ENCODE results near the gene LEKR1.

The LEKR1 gene

DNA sequence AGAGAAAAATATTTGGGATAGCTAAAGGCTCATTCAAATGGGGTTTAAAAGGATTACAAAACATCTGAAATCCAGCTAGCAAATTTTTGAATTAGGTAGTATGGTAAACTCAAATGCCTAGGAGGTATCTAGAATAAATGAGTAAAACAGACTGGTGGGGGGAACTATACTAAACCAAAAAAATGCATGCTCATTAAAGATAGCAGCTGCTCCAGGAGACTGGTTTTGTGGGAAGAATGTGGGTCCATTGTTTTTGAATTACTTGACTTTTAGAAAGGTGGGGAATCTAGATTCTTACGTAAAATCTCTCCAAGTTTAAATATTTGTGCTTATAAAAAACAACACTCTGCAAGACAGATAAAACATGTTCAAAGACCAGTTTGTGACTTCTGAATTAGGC lies 73.8 kb downstream of the LEKR1 start:
- Histone ChIP-seq H3K4ac (ENCODE audit: low read depth in 1 of 2, low read length in 2 of 2) (no peak overlapping the region), H3K9ac (ENCODE audit: low read length) (no peak overlapping the region), H4K8ac (ENCODE audit: low read length) (no peak overlapping the region), H2AK5ac (ENCODE audit: low read length, severe bottlenecking) (no peak overlapping the region), H3K4me1 (ENCODE audit: control insufficient read depth, insufficient read depth, low read depth, low read length) (no peaks in the 10 kb centered on the region), H3K27ac (ENCODE audit: low read length, poor library complexity, severe bottlenecking) (no peak overlapping the region), H3K79me1 (replicated peaks; ENCODE audit: low read length, poor library complexity, severe bottlenecking) (no peaks in the 10 kb centered on the region), H2BK5ac (ENCODE audit: low read depth, low read length, poor library complexity, severe bottlenecking) (no peak overlapping the region), H2BK120ac (ENCODE audit: low read depth, low read length) (no peak overlapping the region), H3K4me2 (ENCODE audit: low read length, poor library complexity, severe bottlenecking) (no peak overlapping the region), H3K23ac (ENCODE audit: low read length in 2 of 2) (no peak overlapping the region), H3K36me3 (ENCODE audit: control insufficient read depth in 1 of 2, insufficient read depth in 2 of 2, low read depth in 1 of 2, low read length in 2 of 2) (no peaks in the 10 kb centered on the region), H3K18ac (ENCODE audit: low read depth in 1 of 2, low read length in 2 of 2) (no peak overlapping the region), H2BK12ac (ENCODE audit: low read length in 2 of 2) (no peak overlapping the region), H3K14ac (ENCODE audit: low read length in 2 of 2) (no peak overlapping the region), H2BK15ac (ENCODE audit: low read depth, poor library complexity, severe bottlenecking) (no peak overlapping the region), H2AFZ (ENCODE audit: low read depth, low read length) (no peak overlapping the region), H3K4me3 (ENCODE audit: insufficient read depth in 1 of 2, low read depth in 1 of 2, low read length in 2 of 2) (no peak overlapping the region), H3K9me3 (ENCODE audit: control insufficient read depth, low read length) (no peaks in the 10 kb centered on the region), H3K27me3 (ENCODE audit: control insufficient read depth in 1 of 2, insufficient read depth in 1 of 2, low read length in 2 of 2) (no peaks in the 10 kb centered on the region), H4K91ac (ENCODE audit: low read length) (no peak overlapping the region)
- WGBS: 100% methylated on average over 1 of the region's 1 CpG
- DNase-seq: no peak

GRCh38 chr3:156902916-156903315 lies 76.8 kb downstream of the LEKR1 start:
- no peak overlapping the region for H2AK5ac ChIP-seq (ENCODE audit: low read length, severe bottlenecking)
- H2BK120ac ChIP-seq (ENCODE audit: low read depth, low read length): no peak overlapping the region
- no peak overlapping the region for H3K23ac ChIP-seq (ENCODE audit: low read length in 2 of 2)
- H2BK15ac ChIP-seq (ENCODE audit: low read depth, poor library complexity, severe bottlenecking): no peak overlapping the region
- H2AFZ ChIP-seq (ENCODE audit: low read depth, low read length): no peak overlapping the region
- H3K36me3 ChIP-seq (ENCODE audit: control insufficient read depth in 1 of 2, insufficient read depth in 2 of 2, low read depth in 1 of 2, low read length in 2 of 2): no peaks in the 10 kb centered on the region
- H3K4me2 ChIP-seq (ENCODE audit: low read length, poor library complexity, severe bottlenecking): no peak overlapping the region
- H3K9ac ChIP-seq (ENCODE audit: low read length): no peak overlapping the region
- H3K27me3 ChIP-seq (ENCODE audit: control insufficient read depth in 1 of 2, insufficient read depth in 1 of 2, low read length in 2 of 2): no peaks in the 10 kb centered on the region
- H3K27ac ChIP-seq (ENCODE audit: low read length, poor library complexity, severe bottlenecking): no peak overlapping the region
- H3K4me3 ChIP-seq (ENCODE audit: insufficient read depth in 1 of 2, low read depth in 1 of 2, low read length in 2 of 2): no peak overlapping the region
- H3K4ac ChIP-seq (ENCODE audit: low read depth in 1 of 2, low read length in 2 of 2): no peak overlapping the region
- H3K18ac ChIP-seq (ENCODE audit: low read depth in 1 of 2, low read length in 2 of 2): no peak overlapping the region
- H2BK12ac ChIP-seq (ENCODE audit: low read length in 2 of 2): no peak overlapping the region
- no peak overlapping the region for H4K8ac ChIP-seq (ENCODE audit: low read length)
- no peaks in the 10 kb centered on the region for H3K79me1 ChIP-seq (replicated peaks; ENCODE audit: low read length, poor library complexity, severe bottlenecking)
- no peaks in the 10 kb centered on the region for H3K4me1 ChIP-seq (ENCODE audit: control insufficient read depth, insufficient read depth, low read depth, low read length)
- no peak for DNase-seq
- no peak overlapping the region for H2BK5ac ChIP-seq (ENCODE audit: low read depth, low read length, poor library complexity, severe bottlenecking)
- H3K9me3 ChIP-seq (ENCODE audit: control insufficient read depth, low read length): no peaks in the 10 kb centered on the region
- no peak overlapping the region for H3K14ac ChIP-seq (ENCODE audit: low read length in 2 of 2)
- no peak overlapping the region for H4K91ac ChIP-seq (ENCODE audit: low read length)

DNA sequence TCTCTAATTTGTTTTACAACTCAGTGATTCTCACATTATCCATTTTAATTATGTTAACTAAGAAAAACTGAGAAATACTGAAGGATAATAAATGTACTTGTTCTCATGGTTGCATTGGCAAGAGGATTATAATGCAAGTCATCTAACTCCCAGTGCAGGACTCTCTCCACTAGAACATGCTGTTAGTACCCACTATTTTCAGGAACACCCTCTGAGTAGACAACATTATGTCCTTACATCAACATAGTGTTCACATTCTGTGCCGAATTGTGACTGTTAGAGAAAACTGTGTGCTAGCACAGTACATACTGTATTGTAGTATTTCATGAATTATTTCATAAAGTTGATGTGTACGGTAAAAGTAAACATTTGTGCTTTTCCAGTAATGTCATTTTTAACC lies 80.1 kb downstream of the LEKR1 start:
- WGBS: no CpG with 5 or more reads among the region's 2 CpGs
- no peak overlapping the region for H3K18ac ChIP-seq (ENCODE audit: low read depth in 1 of 2, low read length in 2 of 2)
- no peak overlapping the region for H3K4me2 ChIP-seq (ENCODE audit: low read length, poor library complexity, severe bottlenecking)
- no peaks in the 10 kb centered on the region for H3K36me3 ChIP-seq (ENCODE audit: control insufficient read depth in 1 of 2, insufficient read depth in 2 of 2, low read depth in 1 of 2, low read length in 2 of 2)
- no peak overlapping the region for H2BK12ac ChIP-seq (ENCODE audit: low read length in 2 of 2)
- no peak overlapping the region for H3K14ac ChIP-seq (ENCODE audit: low read length in 2 of 2)
- H2BK120ac ChIP-seq (ENCODE audit: low read depth, low read length): no peak overlapping the region
- H3K23ac ChIP-seq (ENCODE audit: low read length in 2 of 2): no peak overlapping the region
- no peaks in the 10 kb centered on the region for H3K27me3 ChIP-seq (ENCODE audit: control insufficient read depth in 1 of 2, insufficient read depth in 1 of 2, low read length in 2 of 2)
- H4K8ac ChIP-seq (ENCODE audit: low read length): no peak overlapping the region
- H3K4ac ChIP-seq (ENCODE audit: low read depth in 1 of 2, low read length in 2 of 2): no peak overlapping the region
- H3K9me3 ChIP-seq (ENCODE audit: control insufficient read depth, low read length): no peaks in the 10 kb centered on the region
- no peak overlapping the region for H3K9ac ChIP-seq (ENCODE audit: low read length)
- H3K79me1 ChIP-seq (replicated peaks; ENCODE audit: low read length, poor library complexity, severe bottlenecking): no peaks in the 10 kb centered on the region
- no peak overlapping the region for H2BK5ac ChIP-seq (ENCODE audit: low read depth, low read length, poor library complexity, severe bottlenecking)
- H3K4me1 ChIP-seq (ENCODE audit: control insufficient read depth, insufficient read depth, low read depth, low read length): no peaks in the 10 kb centered on the region
- no peak overlapping the region for H2BK15ac ChIP-seq (ENCODE audit: low read depth, poor library complexity, severe bottlenecking)
- H2AK5ac ChIP-seq (ENCODE audit: low read length, severe bottlenecking): no peak overlapping the region
- no peak for DNase-seq
- H2AFZ ChIP-seq (ENCODE audit: low read depth, low read length): no peak overlapping the region
- H3K27ac ChIP-seq (ENCODE audit: low read length, poor library complexity, severe bottlenecking): no peak overlapping the region
- H4K91ac ChIP-seq (ENCODE audit: low read length): no peak overlapping the region
- H3K4me3 ChIP-seq (ENCODE audit: insufficient read depth in 1 of 2, low read depth in 1 of 2, low read length in 2 of 2): no peak overlapping the region

DNA sequence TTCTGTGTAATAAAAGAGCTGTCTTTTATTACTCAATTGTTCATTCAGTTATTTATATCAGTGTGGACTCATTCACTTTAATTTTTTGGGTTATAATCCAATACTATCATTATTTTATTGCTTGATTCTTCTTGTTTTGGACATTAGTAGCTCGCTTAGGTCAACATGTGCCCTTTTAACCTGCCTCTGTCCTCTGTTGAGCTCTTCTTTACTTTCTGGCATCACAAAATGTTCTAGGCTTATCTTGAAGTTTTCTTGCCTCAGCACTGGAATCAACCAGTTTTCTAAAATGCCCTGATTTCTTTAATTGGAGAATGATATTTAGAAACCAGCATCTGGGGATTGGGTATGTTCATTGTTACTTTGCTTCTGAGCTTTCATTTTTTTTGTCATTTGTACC lies 82.2 kb downstream of the LEKR1 start:
- Histone ChIP-seq H3K9ac (ENCODE audit: low read length) (no peak overlapping the region), H2AFZ (ENCODE audit: low read depth, low read length) (no peak overlapping the region), H2AK5ac (ENCODE audit: low read length, severe bottlenecking) (no peak overlapping the region), H3K14ac (ENCODE audit: low read length in 2 of 2) (no peak overlapping the region), H3K4ac (ENCODE audit: low read depth in 1 of 2, low read length in 2 of 2) (no peak overlapping the region), H3K9me3 (ENCODE audit: control insufficient read depth, low read length) (no peaks in the 10 kb centered on the region), H2BK15ac (ENCODE audit: low read depth, poor library complexity, severe bottlenecking) (no peak overlapping the region), H3K36me3 (ENCODE audit: control insufficient read depth in 1 of 2, insufficient read depth in 2 of 2, low read depth in 1 of 2, low read length in 2 of 2) (no peaks in the 10 kb centered on the region), H2BK12ac (ENCODE audit: low read length in 2 of 2) (no peak overlapping the region), H3K18ac (ENCODE audit: low read depth in 1 of 2, low read length in 2 of 2) (no peak overlapping the region), H4K91ac (ENCODE audit: low read length) (no peak overlapping the region), H3K4me3 (ENCODE audit: insufficient read depth in 1 of 2, low read depth in 1 of 2, low read length in 2 of 2) (no peak overlapping the region), H2BK5ac (ENCODE audit: low read depth, low read length, poor library complexity, severe bottlenecking) (no peak overlapping the region), H4K8ac (ENCODE audit: low read length) (no peak overlapping the region), H3K79me1 (replicated peaks; ENCODE audit: low read length, poor library complexity, severe bottlenecking) (no peaks in the 10 kb centered on the region), H3K4me1 (ENCODE audit: control insufficient read depth, insufficient read depth, low read depth, low read length) (no peaks in the 10 kb centered on the region), H3K23ac (ENCODE audit: low read length in 2 of 2) (no peak overlapping the region), H3K27ac (ENCODE audit: low read length, poor library complexity, severe bottlenecking) (no peak overlapping the region), H3K27me3 (ENCODE audit: control insufficient read depth in 1 of 2, insufficient read depth in 1 of 2, low read length in 2 of 2) (no peaks in the 10 kb centered on the region), H2BK120ac (ENCODE audit: low read depth, low read length) (no peak overlapping the region), H3K4me2 (ENCODE audit: low read length, poor library complexity, severe bottlenecking) (no peak overlapping the region)
- 100% methylated on average over 1 of the region's 1 CpG for WGBS
- no peak for DNase-seq

All from mesenchymal stem cell (in vitro differentiated cells and primary cell).